ENCODE data around the gene ATP6V1G1.

- TF ChIP-seq CTCF (IDR thresholded peaks at IDR 0.05) (no peak), POLR2AphosphoS5 (IDR thresholded peaks at IDR 0.05) (no peak), POLR2A (IDR thresholded peaks at IDR 0.05; ENCODE audit: low read depth) (no peak)
Observed at GRCh38 chr9:114641967-114642366, 54.4 kb downstream of the ATP6V1G1 start.
